NCI-H446 (cell line): Measurements from ENCODE around the gene BSND.
"Not testable (repeated sequence)": the region's sequence is repeated elsewhere in the genome, so short reads cannot be mapped to it uniquely, and the experiment has no call there.

Source experiments
- DNase-seq, 2 experiments: peaks; one replicate each; lab custom pipeline; 2025; lab: John Stamatoyannopoulos, UW

Gene BSND

DNA sequence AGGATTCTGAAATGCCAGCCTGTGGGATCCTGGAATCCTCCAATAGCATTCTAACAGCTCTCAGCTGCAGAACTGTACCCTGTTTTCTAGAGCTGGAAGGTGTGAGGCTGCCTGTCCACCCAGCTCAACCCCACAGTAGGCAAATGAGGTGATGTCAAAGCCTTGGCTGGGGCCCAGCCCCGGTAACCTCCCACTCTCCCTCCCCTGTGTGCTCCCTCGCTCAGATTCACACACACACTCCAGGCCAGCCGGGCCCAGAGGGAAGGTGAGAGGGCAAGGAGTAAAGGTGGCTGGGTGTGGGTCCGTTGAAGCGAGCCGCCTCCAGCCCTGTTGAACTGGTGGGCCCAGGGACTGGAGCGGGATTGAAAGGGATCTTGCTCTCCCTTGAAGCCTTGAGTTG, at the start of gene BSND:
TSS of gene BSND (plus strand) at position 257 of the 400 bp plus-strand sequence. CDS start 254 bp downstream, outside the sequence.
- DNase-seq: no peak

DNA sequence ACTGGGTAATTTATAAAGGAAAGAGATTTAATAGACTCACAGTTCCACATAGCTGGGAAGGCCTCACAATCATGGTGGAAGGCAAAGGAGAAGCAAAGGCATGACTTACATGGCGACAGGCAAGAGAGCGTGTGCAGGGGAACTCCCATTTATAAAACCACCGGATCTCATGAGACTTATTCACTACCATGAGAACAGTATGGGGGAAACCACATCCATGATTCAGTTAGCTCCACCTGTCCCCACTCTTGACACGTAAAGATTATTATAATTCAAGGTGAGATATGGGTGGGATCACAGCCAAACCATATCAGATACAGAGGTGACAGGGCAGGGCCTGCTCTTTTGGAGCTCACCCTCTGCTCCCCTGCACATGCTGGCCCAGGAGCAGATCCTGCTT, 49.7 kb upstream of the BSND start:
- DNase-seq: no peak

DNA sequence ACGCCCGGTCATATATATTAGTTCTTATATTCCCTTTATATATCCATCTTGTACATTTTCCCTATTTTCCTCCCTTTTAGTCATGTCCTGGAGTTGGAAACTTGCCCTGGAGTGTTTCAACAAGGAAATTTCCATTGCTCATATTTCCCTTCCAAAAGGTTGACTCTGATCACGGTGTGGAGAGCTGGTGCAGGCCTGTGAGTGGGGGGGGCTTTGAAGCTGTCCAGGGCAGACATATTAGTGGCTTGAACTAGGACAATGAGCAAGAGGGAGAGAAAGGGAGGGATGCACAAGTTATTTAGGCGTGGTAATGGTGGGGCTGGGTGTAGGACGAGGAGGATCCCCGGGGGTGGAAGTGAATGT, 48.7 kb upstream of the BSND start:
- no peak for DNase-seq

DNA sequence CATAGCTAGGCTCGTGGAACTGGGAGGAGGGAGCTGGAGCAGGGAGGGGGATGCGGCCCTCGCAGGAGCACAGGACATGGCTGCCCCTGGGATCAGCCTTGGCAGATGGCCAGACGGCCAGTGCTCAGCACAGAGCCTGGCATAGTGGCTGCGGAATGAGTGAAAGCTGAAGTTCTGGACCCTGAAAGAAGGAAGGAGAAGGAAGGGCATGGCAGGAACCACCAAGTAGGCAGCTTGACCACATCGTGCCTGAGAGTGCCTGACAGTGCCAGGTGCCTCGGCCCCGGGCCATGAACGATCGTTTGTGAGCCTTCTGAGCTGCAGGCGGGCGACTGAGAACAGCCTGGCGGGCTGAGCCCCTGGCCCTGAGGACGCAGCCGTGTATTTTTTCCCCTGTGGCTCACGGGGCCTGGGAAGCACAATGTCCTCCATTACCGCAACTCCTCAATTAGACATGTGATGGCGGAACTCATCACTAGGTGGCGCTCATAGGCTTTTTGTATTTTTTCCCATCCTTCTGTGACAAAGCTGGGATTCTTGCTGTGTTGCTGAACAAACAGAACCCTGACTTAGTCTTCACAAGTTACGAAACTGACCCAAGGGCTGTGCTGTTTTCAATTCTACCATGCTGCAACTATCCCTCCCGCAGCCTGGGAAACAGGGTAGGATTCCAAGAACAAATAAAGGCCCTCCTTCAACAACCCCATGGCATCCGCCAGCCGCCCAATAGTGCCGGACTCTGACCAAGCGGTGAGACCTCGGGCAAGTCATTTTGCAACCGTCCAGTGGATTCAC, 48.2 kb upstream of the BSND start:
- peak; percentile 73 to 85 for DNase-seq

DNA sequence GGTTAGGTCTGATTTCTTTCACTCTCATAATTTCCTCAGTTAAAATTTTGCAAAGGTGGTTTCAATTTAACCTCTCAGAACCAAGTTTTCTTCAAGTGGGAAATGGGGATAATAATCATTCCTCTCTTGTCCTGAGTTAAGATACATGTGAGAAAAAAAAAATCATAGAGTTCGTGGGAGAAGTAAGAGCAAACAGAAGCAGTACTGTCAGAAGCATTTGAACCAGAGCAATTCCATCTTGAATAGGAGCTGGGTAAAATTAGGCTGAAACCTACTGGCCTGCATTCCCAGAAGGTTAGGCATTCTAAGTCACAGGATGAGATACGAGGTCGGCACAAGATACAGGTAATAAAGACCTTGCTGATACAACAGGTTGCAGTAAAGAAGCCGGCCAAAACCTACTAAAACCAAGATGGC, 46.9 kb upstream of the BSND start:
- DNase-seq: no peak

DNA sequence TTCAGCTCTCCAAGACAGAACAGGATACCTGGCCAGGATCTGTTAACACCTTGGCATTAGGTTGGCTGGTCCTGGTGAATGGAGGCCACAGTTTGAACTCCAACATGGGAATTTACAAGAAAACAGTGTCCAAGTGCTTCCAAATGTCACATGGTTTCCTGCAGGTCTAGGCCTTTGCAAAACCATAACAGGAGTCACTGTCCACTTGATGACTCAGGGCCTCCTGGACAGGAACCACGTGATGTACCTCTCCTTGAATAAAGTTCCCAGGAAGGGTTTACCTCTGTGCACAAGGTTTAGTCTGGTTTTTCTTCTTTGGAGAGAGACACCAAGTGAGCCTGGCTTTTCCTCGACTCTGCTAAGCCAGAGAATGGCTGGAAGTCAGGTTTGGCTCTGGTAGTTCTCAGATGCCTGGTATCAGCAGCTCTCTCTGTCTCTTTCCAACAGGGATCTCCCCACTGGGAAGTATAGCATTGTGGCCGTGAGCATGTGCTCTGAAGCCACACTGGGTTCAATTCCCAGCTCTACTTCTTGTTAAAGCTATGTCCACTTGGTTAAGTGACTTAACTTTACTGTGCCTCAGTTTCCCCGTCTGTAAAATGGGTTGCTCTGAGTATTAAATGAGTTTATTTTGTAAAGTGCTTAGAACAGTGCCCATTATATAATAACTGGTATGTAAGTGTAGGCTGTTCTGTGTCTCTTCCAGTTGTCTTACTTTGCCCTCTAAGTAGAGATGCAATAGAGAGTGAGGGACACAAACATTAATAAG, 45.6 kb upstream of the BSND start:
- DNase-seq: no peak

- no peak for DNase-seq
Measured at GRCh38 chr1:54953846-54954245, 44.9 kb upstream of the BSND start.

DNA sequence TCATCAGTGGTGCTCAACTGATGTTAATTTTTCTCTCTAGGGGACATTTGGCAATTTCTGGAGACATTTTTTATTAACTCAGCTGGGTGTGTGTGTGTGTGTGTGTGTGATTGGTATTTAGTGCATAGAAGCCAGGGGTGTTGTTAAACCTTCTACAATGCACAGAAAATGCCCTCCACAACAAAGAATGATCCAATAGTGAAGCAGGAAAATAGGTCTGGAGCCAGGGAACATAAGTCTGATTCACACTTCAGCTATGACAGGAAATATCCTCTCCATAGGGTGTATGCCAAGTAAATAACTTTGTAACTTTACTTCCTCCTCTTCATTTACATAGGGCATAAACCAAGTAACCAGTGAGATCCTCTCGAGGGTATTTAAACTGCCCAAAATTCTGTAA, 43.4 kb upstream of the BSND start:
- no peak for DNase-seq

DNA sequence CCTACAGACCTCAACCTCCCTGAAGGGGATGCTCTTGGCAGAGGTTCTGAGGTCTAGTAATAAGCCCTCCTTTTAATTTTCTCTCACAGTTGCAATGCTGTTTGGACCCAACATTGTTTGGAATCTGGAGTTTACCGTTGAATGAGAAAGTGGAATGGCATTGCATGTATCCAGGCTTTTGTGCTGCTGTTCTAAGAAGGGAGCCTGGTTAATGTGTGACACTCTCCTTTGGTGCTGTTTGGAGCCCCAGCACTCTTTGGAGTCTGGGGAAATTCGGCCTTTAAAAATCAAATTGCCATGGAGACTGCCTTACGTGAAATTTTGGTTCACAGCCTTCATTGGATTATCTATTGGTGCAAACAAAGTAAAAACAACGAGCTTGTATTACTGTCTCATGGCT, 42.0 kb upstream of the BSND start:
- DNase-seq: no peak

GRCh38 chr1:54959241-54959640, 39.5 kb upstream of the BSND start:
- no peak for DNase-seq

GRCh38 chr1:54962612-54963395, 35.9 kb upstream of the BSND start:
- no peak for DNase-seq

DNA sequence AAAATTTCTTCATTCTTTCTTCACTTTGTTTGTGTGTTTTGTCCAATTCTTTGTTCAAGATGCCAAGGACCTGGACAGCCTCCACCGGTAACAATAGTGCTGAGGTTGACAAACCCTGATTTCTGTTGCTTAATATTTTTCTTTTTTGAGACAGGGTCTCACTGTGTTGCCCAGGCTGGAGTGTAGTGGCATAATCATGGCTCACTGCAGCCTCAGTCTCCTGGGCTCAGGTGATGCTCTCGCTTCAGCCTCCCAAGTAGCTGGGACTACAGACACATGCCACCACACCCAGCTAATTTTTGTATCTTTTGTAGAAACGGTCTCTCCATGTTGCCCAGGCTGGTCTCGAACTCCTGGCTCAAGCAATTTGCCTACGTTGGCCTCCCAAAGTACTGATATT, 34.9 kb upstream of the BSND start:
- not testable (repeated sequence) for DNase-seq

DNA sequence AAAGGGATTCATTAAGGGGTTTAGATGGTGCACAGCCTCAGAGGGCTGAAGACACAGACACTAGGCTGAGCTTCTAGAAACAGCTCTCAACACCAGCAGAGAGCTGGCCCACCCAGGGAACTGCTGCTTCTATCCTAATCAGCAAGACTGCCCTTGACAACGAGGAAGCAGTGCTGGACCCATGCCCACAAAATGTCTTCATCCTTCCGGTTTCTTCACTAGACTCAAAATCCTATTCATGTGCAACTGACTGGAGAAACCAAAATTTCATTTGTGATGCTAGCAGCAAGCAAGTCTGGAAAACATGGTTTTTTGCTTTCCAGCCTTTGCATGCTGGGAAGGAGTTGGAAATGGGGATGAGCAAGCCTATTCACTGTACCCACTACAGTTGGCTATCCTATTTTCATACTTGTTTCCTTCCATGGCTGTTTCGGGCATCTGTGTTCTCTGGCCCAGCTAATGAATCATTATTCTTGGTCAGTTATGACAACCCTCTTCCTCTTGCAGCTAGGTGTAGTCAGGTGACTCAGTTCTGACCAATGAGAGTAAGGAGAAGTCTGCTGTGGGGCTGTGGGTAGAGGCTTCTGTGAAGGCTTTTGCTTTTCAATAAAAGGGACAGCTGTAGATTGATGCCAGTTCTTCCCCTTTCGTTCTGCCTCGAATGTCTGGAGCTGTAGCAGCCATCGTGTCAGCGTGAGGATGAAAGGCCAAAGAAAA, 33.0 kb upstream of the BSND start:
- DNase-seq: peak; percentile 39 to 48

DNA sequence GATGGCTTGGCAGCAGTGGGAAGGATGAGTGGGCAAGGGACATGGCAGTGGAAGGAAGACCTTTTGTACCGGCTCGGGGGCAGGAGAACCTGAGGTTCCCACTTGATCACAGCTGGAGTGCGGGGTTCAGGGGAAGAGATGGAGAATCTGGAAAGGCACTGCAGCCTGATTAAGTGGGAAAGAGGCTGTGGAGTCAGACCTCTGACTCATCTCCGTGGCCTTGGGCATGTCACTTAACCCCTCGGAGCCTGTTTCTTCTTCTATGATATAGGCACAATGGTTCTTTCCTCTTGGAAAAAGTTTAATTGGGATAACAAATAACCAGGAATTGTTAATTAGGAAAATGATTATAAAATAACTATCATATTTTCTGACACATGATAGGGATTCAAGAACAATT, 31.4 kb upstream of the BSND start:
- DNase-seq: no peak

DNA sequence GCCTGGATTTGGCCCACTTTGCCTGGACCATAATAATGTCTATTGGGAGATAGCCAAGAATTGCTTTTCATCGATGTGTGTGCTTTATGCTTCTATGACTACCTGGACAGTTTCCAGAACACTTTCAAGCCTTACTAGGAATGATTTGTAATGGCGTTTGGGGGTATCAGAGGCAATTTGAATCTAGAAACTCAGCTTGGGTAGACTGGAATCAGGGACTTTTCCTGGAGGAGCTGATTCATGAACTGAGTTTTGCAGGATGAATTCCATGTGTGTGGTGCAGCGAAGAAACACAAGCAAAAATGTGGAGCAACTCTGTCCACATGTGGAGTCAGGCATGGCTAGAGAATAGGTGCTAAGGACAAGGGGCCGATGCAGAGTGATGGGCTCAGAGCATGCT, 30.2 kb upstream of the BSND start:
- peak in 1 of 2 experiments; percentile 27 for DNase-seq

GRCh38 chr1:54969879-54970278, 28.9 kb upstream of the BSND start:
- no peak for DNase-seq

DNA sequence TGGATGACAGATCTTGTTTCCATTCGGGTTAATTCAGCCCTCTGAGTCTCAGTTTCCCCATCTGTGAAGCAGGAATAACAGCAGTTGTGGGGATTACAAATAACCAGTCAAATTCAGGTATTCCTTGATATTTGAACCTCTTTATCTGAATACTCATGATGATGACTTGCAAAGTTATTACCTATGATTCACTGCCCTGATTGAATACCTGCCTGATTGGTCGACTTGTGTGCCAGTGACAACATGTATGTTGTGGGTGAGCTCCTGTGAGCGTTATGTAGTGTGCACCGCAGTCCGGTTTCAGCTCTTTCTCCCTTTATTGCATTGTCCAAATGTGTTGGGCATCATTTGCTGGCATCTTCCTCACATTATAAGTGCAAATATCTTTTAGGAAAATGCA, 27.8 kb upstream of the BSND start:
- no peak for DNase-seq

DNA sequence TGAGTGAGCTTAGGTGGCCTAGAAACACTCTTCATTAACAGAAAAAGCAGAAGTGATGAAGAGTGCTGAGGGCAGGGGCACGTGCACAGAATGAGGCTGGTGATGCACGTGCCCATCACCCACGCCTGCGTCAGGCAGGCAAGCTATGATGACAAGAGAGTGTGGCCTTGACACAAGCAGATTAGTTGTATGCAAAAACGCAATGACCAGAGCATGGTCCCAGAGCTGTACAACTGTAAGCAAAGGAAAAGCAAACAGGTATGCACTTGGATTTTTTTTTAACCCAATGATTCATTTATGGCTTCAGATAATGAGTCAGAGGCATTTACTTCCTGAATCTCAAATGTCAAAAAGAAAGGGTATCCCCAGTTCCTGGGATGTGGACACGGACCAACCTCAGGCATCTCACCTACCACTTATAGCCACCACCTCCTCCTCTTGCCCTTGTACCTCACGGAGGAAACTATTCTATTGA, 27.4 kb upstream of the BSND start:
- no peak for DNase-seq

GRCh38 chr1:54972436-54972835, 26.3 kb upstream of the BSND start:
- DNase-seq: no peak

GRCh38 chr1:54973205-54973921, 25.4 kb upstream of the BSND start:
- peak in 1 of 2 experiments; percentile 46 for DNase-seq
